GM23338 (cell line): ENCODE measurements around the gene COPS7B. TPM values are rescaled to one million over a fixed set of nuclear protein-coding genes. Genes with fewer than 3 reads are reported as not detected.

Source experiments
- ATAC-seq: fragments of 200-7000 bp; cut with Tn5 transposase; 3 replicates; pipeline ENCODE4 v1.9.1; 2020
- DNase-seq: peaks from one replicate; pipeline ENCODE4 v3.0.0-alpha.2; 2015; ENCODE audit warnings: low spot score
- H2AFZ ChIP-seq: fragments of 200-600 bp; sonication (generic); 2 replicates; pipeline ENCODE4 v1.8.0; 2016; ENCODE audit warnings: antibody characterized with exemption, mild to moderate bottlenecking, moderate library complexity
- H3F3A ChIP-seq: fragments of 200-600 bp; sonication (generic); replicated peaks from 2 replicates; pipeline ENCODE4 v1.8.0; 2017; ENCODE audit warnings: antibody characterized with exemption, mixed run types, low read depth
- H3K27ac ChIP-seq: fragments of 200-600 bp; sonication (generic); 2 replicates; pipeline ENCODE4 v1.6.1; 2016; ENCODE audit warnings: low read depth
- H3K27me3 ChIP-seq: fragments of 200-600 bp; sonication (generic); 2 replicates; pipeline ENCODE4 v1.8.0; 2016; ENCODE audit warnings: mild to moderate bottlenecking, mixed run types, moderate library complexity; ENCODE audit not compliant: insufficient read depth
- H3K36me3 ChIP-seq: fragments of 200-600 bp; sonication (generic); 2 replicates; pipeline ENCODE4 v1.8.0; 2016; ENCODE audit warnings: mild to moderate bottlenecking; ENCODE audit not compliant: insufficient read depth
- H3K4me1 ChIP-seq: fragments of 200-600 bp; sonication (generic); 2 replicates; pipeline ENCODE4 v1.8.0; 2016; ENCODE audit warnings: mild to moderate bottlenecking, moderate library complexity; ENCODE audit not compliant: insufficient read depth
- H3K4me2 ChIP-seq: fragments of 200-600 bp; sonication (generic); 2 replicates; pipeline ENCODE4 v1.7.1; 2017; ENCODE audit warnings: mixed run types
- H3K4me3 ChIP-seq: fragments of 200-600 bp; sonication (generic); 2 replicates; pipeline ENCODE4 v1.6.1; 2016; ENCODE audit warnings: mixed run types
- H3K79me2 ChIP-seq: fragments of 200-600 bp; sonication (generic); replicated peaks from 2 replicates; pipeline ENCODE4 v1.8.0; 2017; ENCODE audit warnings: mild to moderate bottlenecking; ENCODE audit not compliant: insufficient read depth
- H3K9me2 ChIP-seq: fragments of 200-600 bp; sonication (generic); 2 replicates; pipeline ENCODE4 v1.8.0; 2017; ENCODE audit not compliant: insufficient read depth
- H4K20me1 ChIP-seq: fragments of 200-600 bp; sonication (generic); replicated peaks from 2 replicates; pipeline ENCODE4 v1.8.0; 2017; ENCODE audit warnings: mild to moderate bottlenecking; ENCODE audit not compliant: insufficient read depth
- H3K27ac Mint-ChIP-seq: 2 replicates; pipeline ENCODE4 v1.8.0; 2020; ENCODE audit warnings: inconsistent platforms, mild to moderate bottlenecking, moderate library complexity, mixed read lengths
- H3K27me3 Mint-ChIP-seq: 3 replicates; pipeline ENCODE4 v1.8.0; 2022; ENCODE audit warnings: low read depth, mild to moderate bottlenecking, moderate library complexity, mixed read lengths, inconsistent platforms; ENCODE audit not compliant: insufficient read depth, poor library complexity
- H3K36me3 Mint-ChIP-seq: 3 replicates; pipeline ENCODE4 v1.8.0; 2021; ENCODE audit warnings: low read depth, mild to moderate bottlenecking, inconsistent platforms, moderate library complexity, mixed read lengths
- H3K4me1 Mint-ChIP-seq: 3 replicates; pipeline ENCODE4 v1.8.0; 2020; ENCODE audit warnings: mild to moderate bottlenecking, inconsistent platforms, mixed read lengths
- H3K4me3 Mint-ChIP-seq: 3 replicates; pipeline ENCODE4 v1.8.0; 2021; ENCODE audit warnings: moderate library complexity, mild to moderate bottlenecking, inconsistent platforms, mixed read lengths
- H3K9me3 Mint-ChIP-seq: 3 replicates; pipeline ENCODE4 v1.8.0; 2020; ENCODE audit warnings: moderate library complexity, mild to moderate bottlenecking, inconsistent platforms, mixed read lengths
- CREB1 ChIP-seq: fragments of 250-450 bp; sonication (Bioruptor Pico); IDR thresholded peaks from 2 replicates; pipeline ENCODE4 v1.5.0; 2020; ENCODE audit warnings: low read depth, mild to moderate bottlenecking, moderate library complexity
- CTCF ChIP-seq, 2 experiments: fragments of 200-600 bp in 1 of 2; sonication (generic) in 1 of 2; conservative IDR thresholded peaks; 2 replicates each; pipeline versions ENCODE4 v1.5.1 to v1.6.1; 2016 to 2017; ENCODE audit warnings: antibody characterized with exemption in 2 of 2, low read depth in 2 of 2, mild to moderate bottlenecking in 2 of 2, moderate library complexity in 1 of 2
- ETS1 ChIP-seq: IDR thresholded peaks from 2 replicates; pipeline ENCODE4 v1.6.1; 2016; ENCODE audit warnings: antibody characterized with exemption
- EZH2 ChIP-seq: fragments of 200-600 bp; sonication (generic); IDR thresholded peaks from one replicate; pipeline ENCODE4 v1.8.0; 2017; ENCODE audit warnings: antibody characterized with exemption, mild to moderate bottlenecking, low read depth; ENCODE audit not compliant: unreplicated experiment
- EZH2phosphoT487 ChIP-seq: fragments of 200-600 bp; sonication (generic); IDR thresholded peaks from one replicate; pipeline ENCODE4 v1.8.1; 2018; ENCODE audit warnings: antibody characterized with exemption; ENCODE audit not compliant: unreplicated experiment
- JUNB ChIP-seq: IDR thresholded peaks from one replicate; pipeline ENCODE4 v1.6.1; 2016; ENCODE audit warnings: antibody characterized with exemption; ENCODE audit not compliant: unreplicated experiment
- NANOG ChIP-seq: IDR thresholded peaks from 2 replicates; pipeline ENCODE4 v1.6.1; 2016; ENCODE audit warnings: antibody characterized with exemption, borderline replicate concordance
- POLR2AphosphoS5 ChIP-seq: IDR thresholded peaks from 2 replicates; pipeline ENCODE4 v1.6.1; 2016; ENCODE audit warnings: antibody characterized with exemption, low read depth
- REST ChIP-seq: IDR thresholded peaks from one replicate; pipeline ENCODE4 v1.6.1; 2018; ENCODE audit warnings: antibody characterized with exemption; ENCODE audit not compliant: unreplicated experiment
- STAT1 ChIP-seq: IDR thresholded peaks from one replicate; pipeline ENCODE4 v1.6.1; 2016; ENCODE audit warnings: antibody characterized with exemption; ENCODE audit not compliant: unreplicated experiment
- ZNF114 ChIP-seq: fragments of 250-450 bp; sonication (Bioruptor Pico); IDR thresholded peaks from 2 replicates; pipeline ENCODE4 v1.5.0; 2020; ENCODE audit warnings: mild to moderate bottlenecking, moderate library complexity
- ZNF331 ChIP-seq: fragments of 250-450 bp; sonication (Bioruptor Pico); IDR thresholded peaks from 2 replicates; pipeline ENCODE4 v1.5.0; 2020; ENCODE audit warnings: low read depth, mild to moderate bottlenecking, moderate library complexity
- ZNF462 ChIP-seq: fragments of 250-450 bp; sonication (Bioruptor Pico); IDR thresholded peaks from 2 replicates; pipeline ENCODE4 v1.5.0; 2020; ENCODE audit warnings: mild to moderate bottlenecking, moderate library complexity
- polyA plus RNA-seq: library from polyadenylated mRNA; unstranded; fragments of >200 nt; fragmentation: Nextera tagmentation; extraction: Ambion mirVana; gene quantifications from 2 replicates; pipeline ENCODE4 v1.2.1, GENCODE V29; 2016
- total RNA-seq: library from RNA; depleted of rRNA; stranded (reverse); fragments of >200 nt; shearing (Covaris generic); gene quantifications from 2 replicates; pipeline ENCODE4 v1.2.3, GENCODE V29; 2014

The COPS7B gene
- total and polyA plus RNA-seq, 2 experiments from 2014 or later = 40.9 to 63.7 TPM

- Mint-ChIP-seq H3K9me3 (no peaks in the 10 kb centered on the region), H3K36me3 (no peaks in the 10 kb centered on the region), H3K27me3 (no peaks in the 10 kb centered on the region), H3K4me3 (no peak overlapping the region), H3K27ac (no peak overlapping the region), H3K4me1 (peaks cover 10% of the 10 kb centered on the region; the same call in 2 of the 3 replicates)
- Histone ChIP-seq H3K9me2 (no peaks in the 10 kb centered on the region), H3K4me3 (no peak overlapping the region), H3K27me3 (no peaks in the 10 kb centered on the region), H3K27ac (peak overlapping the region; percentile 35; the same call in 1 of the 2 replicates), H3K36me3 (no peaks in the 10 kb centered on the region), H3K4me1 (peaks cover 5% of the 10 kb centered on the region; the same call in 1 of the 2 replicates), H3F3A (0 out of 2 replicates have a peak, but pooled peaks cover 4% of the 10 kb centered on the region), H3K4me2 (no peak overlapping the region), H3K79me2 (peaks cover 5% of the 10 kb centered on the region; the same call in 1 of the 2 replicates), H2AFZ (no peak overlapping the region), H4K20me1 (no peaks in the 10 kb centered on the region)
- no peak for ATAC-seq
- TF ChIP-seq ETS1 (no peak), JUNB (no peak), REST (no peak), ZNF331 (CRISPR knock-in tag) (no peak), EZH2phosphoT487 (no peak), POLR2AphosphoS5 (no peak), NANOG (no peak), CREB1 (CRISPR knock-in tag) (no peak), STAT1 (no peak), EZH2 (no peak), ZNF114 (CRISPR knock-in tag) (no peak), CTCF (conservative IDR thresholded peaks at IDR 0.05; ENCODE audit: low read depth in 2 of 2) (no peak), ZNF462 (CRISPR knock-in tag) (no peak)
- DNase-seq = no peak
Measured at GRCh38 chr2:231765496-231765929, 20.7 kb upstream of the COPS7B start.
